Ishikawa (cell line): ENCODE results near the gene TEX35.

Experiments used
- CEBPB ChIP-seq: IDR thresholded peaks from 2 replicates; pipeline ENCODE4 v1.6.1; 2012
- CREB1 ChIP-seq: IDR thresholded peaks from 2 replicates; pipeline ENCODE4 v1.6.1; 2012; ENCODE audit warnings: low read depth
- EGR1 ChIP-seq: IDR thresholded peaks from 2 replicates; pipeline ENCODE4 v1.6.1; 2012
- EP300 ChIP-seq: IDR thresholded peaks from 2 replicates; pipeline ENCODE4 v1.6.1; 2012; ENCODE audit warnings: borderline replicate concordance
- MAX ChIP-seq: IDR thresholded peaks from 2 replicates; pipeline ENCODE4 v1.6.1; 2012
- NFIC ChIP-seq: IDR thresholded peaks from 2 replicates; pipeline ENCODE4 v1.6.1; 2012

- TF ChIP-seq EP300 (no peak), CEBPB (no peak), MAX (no peak), CREB1 (no peak), EGR1 (no peak), NFIC (no peak)
Measured at GRCh38 chr1:178491721-178492120, 21.2 kb upstream of the TEX35 start.
